Subcutaneous adipose tissue (tissue), 4 donors: ENCODE results near the gene CTNS. TPM values are rescaled to one million over a fixed set of nuclear protein-coding genes. Genes with fewer than 3 reads are reported as not detected.

Experiments
- CTCF ChIP-seq: fragments of 450-650 bp; IDR thresholded peaks from one replicate; pipeline ENCODE4 v1.5.1; 2016; ENCODE audit warnings: low read depth, mild to moderate bottlenecking, control low read depth, antibody characterized with exemption, moderate library complexity
- total RNA-seq, 4 donors: library from RNA; depleted of rRNA; stranded (reverse); fragments of >200 nt; gene quantifications; one replicate each; pipeline ENCODE4 v1.1.0, GENCODE V29; 2016

Gene CTNS
- total RNA-seq, 4 donors from 2014 or later: 16.8 to 28.2 (median 23.6) TPM

- TF ChIP-seq CTCF: no peak
These were observed 32.5 kb downstream of the CTNS start for GRCh38 chr17:3669085-3669347.

GRCh38 chr17:3669548-3669947, 33.0 kb downstream of the CTNS start:
- no peak for TF ChIP-seq CTCF

GRCh38 chr17:3672571-3672970, 36.0 kb downstream of the CTNS start:
- no peak for TF ChIP-seq CTCF

GRCh38 chr17:3675886-3676285, 39.3 kb downstream of the CTNS start:
- TF ChIP-seq CTCF: no peak

GRCh38 chr17:3678095-3678820, 41.7 kb downstream of the CTNS start:
- no peak for TF ChIP-seq CTCF

GRCh38 chr17:3678821-3679530, 42.4 kb downstream of the CTNS start:
- TF ChIP-seq CTCF: no peak

GRCh38 chr17:3679531-3680126, 43.1 kb downstream of the CTNS start:
- TF ChIP-seq CTCF: no peak
